ENCODE results near the gene TENT5C. TPM values are rescaled to one million over a fixed set of nuclear protein-coding genes. Genes with fewer than 3 reads are reported as not detected.

TENT5C gene
- total and polyA plus RNA-seq, 2 of the 13 experiments (the other 11 are each of a cell fraction or from before 2014, with no cell fraction given): 0.02 to 0.38 TPM

DNA sequence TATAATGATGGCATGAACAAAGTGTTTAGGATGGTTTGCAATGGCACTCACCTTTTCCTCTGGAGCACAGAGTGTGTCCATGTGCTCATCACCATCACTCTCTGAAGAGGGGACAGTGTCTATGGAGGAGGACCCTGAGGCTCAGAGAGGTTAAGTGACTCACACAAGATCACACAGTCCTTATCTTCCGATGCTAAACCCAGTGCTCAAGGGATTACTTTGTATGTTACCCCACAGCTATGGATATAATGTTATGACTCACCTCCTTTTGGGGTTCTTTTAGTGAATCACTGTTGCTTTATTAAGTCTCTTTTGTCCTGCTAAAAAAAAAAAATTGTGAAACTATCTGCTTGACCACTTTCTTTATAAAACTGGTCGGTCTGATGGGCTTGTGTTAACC lies 67.6 kb downstream of the TENT5C start:
- intact Hi-C loops (cut with micrococcal nuclease; ENCODE audit: unreplicated experiment): loop anchor here (5.0 kb wide), 1 partner anchor 136 kb away; no protein-coding TSS in a partner anchor
- FAIRE-seq: no peak

DNA sequence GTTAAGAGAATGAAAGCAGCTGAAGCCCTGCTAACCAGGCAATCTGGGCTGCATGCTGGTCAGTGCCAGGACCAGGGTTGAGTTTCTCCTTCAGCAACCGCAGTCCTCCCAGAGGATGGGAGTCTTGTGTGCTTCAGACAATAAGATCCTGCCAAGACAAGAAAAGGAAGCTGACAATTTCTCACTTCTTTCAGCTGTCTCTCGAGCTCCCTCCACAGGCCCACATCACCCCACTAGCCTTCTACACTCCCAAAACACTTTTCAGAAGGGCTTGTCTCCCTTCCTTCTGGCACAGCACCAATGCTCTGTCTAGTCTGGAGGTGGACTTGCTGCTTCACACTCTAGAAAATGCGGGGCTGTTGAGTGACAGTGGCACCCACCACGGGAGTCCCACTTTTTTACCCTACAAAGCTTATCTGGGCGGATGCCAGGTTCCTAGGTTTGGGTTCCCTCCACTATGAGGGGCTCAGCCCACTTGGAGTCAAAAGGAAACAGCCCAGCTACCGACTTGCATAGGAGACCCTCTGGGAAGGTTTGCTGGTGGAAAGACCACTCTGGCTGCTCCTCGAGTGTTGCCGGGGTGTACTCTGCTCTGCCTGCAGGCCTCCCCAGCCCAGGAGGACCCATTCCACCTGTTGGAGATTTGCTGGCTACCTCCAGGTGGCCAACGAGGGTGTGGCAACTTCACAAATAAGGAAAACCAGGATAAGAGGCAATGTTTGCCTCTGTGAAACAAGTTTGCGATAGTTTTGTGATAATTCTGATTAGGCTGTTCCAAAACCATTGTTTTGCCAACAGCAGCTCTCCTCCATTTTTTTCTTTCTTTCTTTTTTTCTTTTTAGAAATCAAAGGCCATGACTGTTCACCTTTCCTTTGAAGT lies 68.9 kb downstream of the TENT5C start:
- DNase-seq (ENCODE audit: low spot score): no peak
- H3K79me2 ChIP-seq (ENCODE audit: insufficient read depth, low read length): no peaks in the 10 kb centered on the region
- no peak overlapping the region for H3K4me2 ChIP-seq (ENCODE audit: low read depth, low read length)
- no peak overlapping the region for H2AFZ ChIP-seq (ENCODE audit: low read length)
- ChIA-PET POLR2A (no interaction called here), CTCF (ENCODE audit: low intra/inter-chr PET ratio, low total read pairs) (no interaction called here)
- in situ Hi-C loops (cut with HindIII; ENCODE audit: extremely low pct_ligation_motif_present, low pct_unique_long_range_greater_than_20kb): loop anchor here (10.0 kb wide), 1 partner anchor 160 kb away; no protein-coding TSS in a partner anchor
- H3K4me3 ChIP-seq (replicated peaks in 1 of 3; ENCODE audit: insufficient read depth in 1 of 3, low read depth in 2 of 3, low read length in 3 of 3): no peak overlapping the region
- no peaks in the 10 kb centered on the region for H4K20me1 ChIP-seq (ENCODE audit: insufficient read depth, low read length)
- no peaks in the 10 kb centered on the region for H3K4me1 ChIP-seq (ENCODE audit: insufficient read depth, low read length)
- no peak for FAIRE-seq
- H3K9ac ChIP-seq (ENCODE audit: insufficient read depth, low read depth, low read length): no peak overlapping the region
- 22% methylated on average over 9 of the region's 10 CpGs for WGBS (ENCODE audit: low lambda C conversion rate)
- H3K36me3 ChIP-seq (replicated peaks in 1 of 2; ENCODE audit: control insufficient read depth in 1 of 2, insufficient read depth in 2 of 2, low read length in 2 of 2): no peaks in the 10 kb centered on the region
- no TSS peak for BruUV-seq (replicated peaks)
- no peak for ATAC-seq
- no peaks in the 10 kb centered on the region for H3K27me3 ChIP-seq (ENCODE audit: control insufficient read depth in 1 of 2, insufficient read depth in 2 of 2, low read length in 2 of 2)
- no peak overlapping the region for H3K27ac ChIP-seq (ENCODE audit: extremely low read length, insufficient read depth, low read length)
- H3K9me3 ChIP-seq (ENCODE audit: low read length): no peaks in the 10 kb centered on the region
- intact Hi-C loops (cut with micrococcal nuclease; ENCODE audit: unreplicated experiment): loop anchor here (5.0 kb wide), 1 partner anchor 137 kb away; no protein-coding TSS in a partner anchor
- no peak for TF ChIP-seq ZNF460 (CRISPR knock-in tag; IDR thresholded peaks at IDR 0.05; ENCODE audit: borderline replicate concordance)
- TF ChIP-seq, protein P1, sequence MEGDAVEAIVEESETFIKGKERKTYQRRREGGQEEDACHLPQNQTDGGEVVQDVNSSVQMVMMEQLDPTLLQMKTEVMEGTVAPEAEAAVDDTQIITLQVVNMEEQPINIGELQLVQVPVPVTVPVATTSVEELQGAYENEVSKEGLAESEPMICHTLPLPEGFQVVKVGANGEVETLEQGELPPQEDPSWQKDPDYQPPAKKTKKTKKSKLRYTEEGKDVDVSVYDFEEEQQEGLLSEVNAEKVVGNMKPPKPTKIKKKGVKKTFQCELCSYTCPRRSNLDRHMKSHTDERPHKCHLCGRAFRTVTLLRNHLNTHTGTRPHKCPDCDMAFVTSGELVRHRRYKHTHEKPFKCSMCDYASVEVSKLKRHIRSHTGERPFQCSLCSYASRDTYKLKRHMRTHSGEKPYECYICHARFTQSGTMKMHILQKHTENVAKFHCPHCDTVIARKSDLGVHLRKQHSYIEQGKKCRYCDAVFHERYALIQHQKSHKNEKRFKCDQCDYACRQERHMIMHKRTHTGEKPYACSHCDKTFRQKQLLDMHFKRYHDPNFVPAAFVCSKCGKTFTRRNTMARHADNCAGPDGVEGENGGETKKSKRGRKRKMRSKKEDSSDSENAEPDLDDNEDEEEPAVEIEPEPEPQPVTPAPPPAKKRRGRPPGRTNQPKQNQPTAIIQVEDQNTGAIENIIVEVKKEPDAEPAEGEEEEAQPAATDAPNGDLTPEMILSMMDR (CRISPR knock-in tag; IDR thresholded peaks at IDR 0.05): 0 out of 2 replicates have a peak, but pooled peaks have one; percentile 6

More for the DNA sequence above, 67.6 kb downstream of the TENT5C start:
- H3K27me3 ChIP-seq (ENCODE audit: control insufficient read depth in 1 of 2, insufficient read depth in 2 of 2, low read length in 2 of 2): no peaks in the 10 kb centered on the region
- H3K9ac ChIP-seq (ENCODE audit: insufficient read depth, low read depth, low read length): no peak overlapping the region
- H3K9me3 ChIP-seq (ENCODE audit: low read length): no peaks in the 10 kb centered on the region
- BruUV-seq (replicated peaks): no TSS peak
- ChIA-PET POLR2A (no interaction called here), CTCF (ENCODE audit: low intra/inter-chr PET ratio, low total read pairs) (no interaction called here)
- no peaks in the 10 kb centered on the region for H3K4me1 ChIP-seq (ENCODE audit: insufficient read depth, low read length)
- H3K79me2 ChIP-seq (ENCODE audit: insufficient read depth, low read length): no peaks in the 10 kb centered on the region
- no peak for DNase-seq (ENCODE audit: low spot score)
- no peak overlapping the region for H3K27ac ChIP-seq (ENCODE audit: extremely low read length, insufficient read depth, low read length)
- in situ Hi-C loops (cut with HindIII; ENCODE audit: extremely low pct_ligation_motif_present, low pct_unique_long_range_greater_than_20kb): loop anchor here (10.0 kb wide), 1 partner anchor 159 kb away; no protein-coding TSS in a partner anchor
- no peak for ATAC-seq
- no peaks in the 10 kb centered on the region for H4K20me1 ChIP-seq (ENCODE audit: insufficient read depth, low read length)
- 5% methylated on average over 2 of the region's 2 CpGs for WGBS (ENCODE audit: low lambda C conversion rate)
- no peak overlapping the region for H3K4me2 ChIP-seq (ENCODE audit: low read depth, low read length)
- no peaks in the 10 kb centered on the region for H3K36me3 ChIP-seq (replicated peaks in 1 of 2; ENCODE audit: control insufficient read depth in 1 of 2, insufficient read depth in 2 of 2, low read length in 2 of 2)
- H3K4me3 ChIP-seq (replicated peaks in 1 of 3; ENCODE audit: insufficient read depth in 1 of 3, low read depth in 2 of 3, low read length in 3 of 3): no peak overlapping the region
- no peak overlapping the region for H2AFZ ChIP-seq (ENCODE audit: low read length)
- TF ChIP-seq CBX1 (IDR thresholded peaks at IDR 0.05; ENCODE audit: low read depth) (no peak), ZNF768 (CRISPR knock-in tag; IDR thresholded peaks at IDR 0.05) (peak; percentile 16; the same call in 1 of the 2 replicates), ZNF530 (CRISPR knock-in tag; IDR thresholded peaks at IDR 0.05; ENCODE audit: low read depth) (no peak)

Measured in HepG2 (cell line).